GM18498 (cell line): ENCODE measurements around the gene MRPL53.
A peak's percentile ranks its signal among the peaks of the same experiment; 100 is the strongest.
"Not testable (repeated sequence)": the region's sequence is repeated elsewhere in the genome, so short reads cannot be mapped to it uniquely, and the experiment has no call there.

ENCODE experiments used
- ATAC-seq: cut with Tn5 transposase; IDR thresholded peaks from one replicate; pipeline ENCODE4 v1.9.1; 2021; ENCODE audit warnings: mild to moderate bottlenecking, moderate library complexity; ENCODE audit not compliant: unreplicated experiment

The MRPL53 gene

DNA sequence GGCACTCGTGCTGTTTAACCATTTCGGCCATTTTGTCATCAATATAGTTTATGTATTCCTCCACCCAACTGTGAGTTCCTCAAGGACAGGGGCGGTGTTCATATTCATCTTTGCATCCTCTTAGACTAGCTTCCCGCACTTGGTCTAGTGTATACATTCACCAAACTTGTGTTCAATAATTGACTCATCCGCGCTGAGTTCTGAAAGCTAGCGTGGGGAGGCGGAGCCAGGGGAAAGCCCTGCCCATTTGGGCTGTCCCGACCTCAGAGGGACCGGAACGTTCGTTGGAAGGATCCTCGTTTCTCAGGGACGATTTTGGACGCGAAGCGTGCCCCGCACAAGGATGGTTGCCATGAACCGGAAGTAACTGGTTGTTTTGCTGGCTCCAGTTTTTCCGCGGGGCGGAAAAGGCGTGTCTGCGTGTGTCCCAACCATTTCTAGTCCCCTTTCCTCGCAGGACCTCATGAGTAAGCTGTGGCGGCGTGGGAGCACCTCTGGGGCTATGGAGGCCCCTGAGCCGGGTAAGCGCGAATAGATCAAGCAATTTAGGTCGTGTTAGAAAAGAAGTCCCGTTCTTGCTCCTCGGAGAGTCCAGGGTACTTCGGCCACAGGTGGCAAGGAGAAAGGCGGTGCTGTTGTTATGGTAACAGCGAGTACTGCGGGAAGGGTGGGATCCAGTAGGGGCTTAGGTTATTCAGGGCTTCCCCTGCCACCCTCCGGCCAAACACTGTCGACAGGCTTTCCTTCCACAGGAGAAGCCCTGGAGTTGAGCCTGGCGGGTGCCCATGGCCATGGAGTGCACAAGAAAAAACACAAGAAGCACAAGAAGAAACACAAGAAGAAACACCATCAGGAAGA is 17.6 kb downstream of the MRPL53 start, which contains the start of gene INO80B:
Gene INO80B, plus strand, starts transcription at position 434 of the 858 bp plus-strand sequence. Its CDS starts 30 bp downstream, at position 464.
- ATAC-seq = peak; percentile 43

DNA sequence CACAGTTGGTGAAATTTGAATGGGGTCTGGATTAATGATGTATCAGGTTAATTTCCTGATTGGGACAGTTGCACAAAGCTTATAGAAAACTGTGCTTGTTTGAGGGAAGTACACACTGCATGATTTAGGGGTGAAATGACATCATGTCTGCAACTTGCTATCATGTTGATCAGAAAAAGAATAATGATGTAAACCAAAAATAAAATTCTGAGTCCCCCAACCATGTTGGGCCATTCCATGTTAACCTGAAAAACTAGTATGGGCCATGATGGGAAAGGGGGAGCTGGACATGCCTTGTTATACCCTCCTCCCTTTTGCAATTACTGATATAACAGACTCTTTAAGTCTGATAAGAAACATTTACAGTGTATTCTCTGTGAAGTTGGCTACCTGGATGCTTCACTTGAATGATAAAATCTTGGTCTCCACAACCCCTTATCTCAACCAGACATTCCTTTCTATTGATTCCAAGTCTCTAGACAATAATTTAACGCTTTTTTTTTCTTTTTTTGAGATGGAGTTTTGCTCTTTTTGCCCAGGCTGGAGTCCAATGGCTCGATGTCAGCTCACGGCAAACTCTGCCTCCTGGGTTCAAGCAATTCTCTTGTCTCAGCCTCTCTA is 21.8 kb downstream of the MRPL53 start:
- no peak for ATAC-seq

DNA sequence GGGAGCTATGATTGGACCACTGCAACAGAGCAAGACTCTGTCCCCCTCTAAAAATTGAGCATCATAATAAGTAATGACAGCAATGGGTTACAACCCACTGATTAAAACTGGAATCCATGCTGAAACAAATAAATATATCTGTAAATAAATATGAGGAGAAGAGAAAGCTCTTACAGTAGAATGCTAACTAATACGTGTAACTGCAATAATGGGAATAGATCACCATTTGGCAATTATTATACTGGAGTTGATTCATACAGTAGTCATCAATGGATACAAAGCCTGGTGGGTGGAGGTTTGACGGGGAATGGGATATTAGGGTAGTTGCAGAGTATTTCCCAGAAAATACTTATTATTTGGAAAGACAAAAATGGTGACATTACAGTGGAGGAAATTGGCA is 23.7 kb downstream of the MRPL53 start:
- no peak for ATAC-seq

DNA sequence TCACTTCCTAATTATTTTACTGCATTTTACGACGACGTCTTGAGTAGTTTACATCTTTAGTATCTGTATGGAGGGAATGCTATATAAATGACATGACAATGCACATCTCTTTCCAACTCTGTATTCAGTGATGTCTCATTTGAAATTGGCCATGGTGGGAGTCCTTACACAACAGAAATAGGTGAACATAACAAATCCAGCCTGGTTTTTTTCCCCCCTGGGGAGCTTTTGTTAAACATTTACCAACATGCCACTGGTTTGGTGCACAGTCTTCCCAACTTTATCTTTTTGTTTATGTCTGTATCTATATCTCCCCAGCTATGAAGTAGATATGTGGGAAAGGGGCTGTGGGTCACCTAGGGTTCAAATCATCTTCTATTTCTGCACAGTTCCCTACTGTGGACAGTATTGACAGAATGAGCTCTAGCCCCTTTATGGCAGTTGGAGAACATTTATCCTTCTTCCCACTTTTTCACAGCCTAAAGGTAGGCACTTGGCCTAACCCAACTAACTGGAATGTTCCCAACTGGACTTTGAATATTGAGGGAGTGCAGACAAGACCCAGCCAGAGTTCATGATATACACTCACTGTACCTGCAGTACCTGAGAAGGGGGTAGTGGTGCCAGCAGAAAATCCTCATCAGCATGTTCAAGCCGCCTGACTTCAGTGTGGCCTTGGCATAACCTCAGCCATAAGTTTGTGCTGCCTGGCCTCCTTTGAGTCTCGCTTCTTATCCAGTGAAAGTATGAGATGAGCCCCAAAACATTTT is 25.1 kb downstream of the MRPL53 start:
- no peak for ATAC-seq

DNA sequence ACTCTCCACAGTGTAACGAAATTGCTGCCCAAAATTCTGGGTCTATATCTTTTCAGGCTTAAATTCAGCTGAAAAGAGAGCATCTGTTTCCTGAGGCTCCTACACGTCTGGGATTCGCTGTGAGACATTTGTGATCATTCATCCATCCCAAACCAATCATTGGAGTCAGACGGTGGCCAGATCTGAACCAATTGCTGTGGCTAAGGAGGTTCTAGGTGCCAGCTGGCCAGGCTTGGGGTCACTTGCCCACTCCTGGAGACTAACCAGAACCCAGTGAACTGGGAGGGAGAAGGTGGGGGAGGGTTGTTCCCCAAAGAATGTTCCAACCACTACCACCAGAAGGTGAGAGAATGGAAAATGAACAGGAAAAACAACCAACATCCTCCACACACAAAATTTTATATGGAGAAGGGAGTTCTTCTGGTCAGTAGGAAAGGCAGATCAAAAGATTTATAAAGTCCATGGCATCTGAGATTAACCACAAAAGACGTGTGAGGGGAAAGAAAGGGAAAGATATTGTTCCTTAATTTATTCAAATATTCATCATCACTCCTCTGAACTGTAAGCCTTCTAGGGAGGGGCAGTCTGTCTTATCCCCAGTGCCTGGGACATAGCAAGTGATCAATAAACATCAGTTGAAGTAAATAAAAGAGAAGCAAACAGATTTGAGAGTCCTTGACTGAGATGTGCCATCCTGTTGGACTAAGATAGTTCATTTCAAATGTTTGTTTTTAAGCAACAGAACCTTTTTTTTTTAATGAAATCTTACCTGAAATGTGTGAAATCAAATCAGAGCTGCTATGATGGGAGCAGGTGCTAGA is 27.8 kb downstream of the MRPL53 start:
- no peak for ATAC-seq

DNA sequence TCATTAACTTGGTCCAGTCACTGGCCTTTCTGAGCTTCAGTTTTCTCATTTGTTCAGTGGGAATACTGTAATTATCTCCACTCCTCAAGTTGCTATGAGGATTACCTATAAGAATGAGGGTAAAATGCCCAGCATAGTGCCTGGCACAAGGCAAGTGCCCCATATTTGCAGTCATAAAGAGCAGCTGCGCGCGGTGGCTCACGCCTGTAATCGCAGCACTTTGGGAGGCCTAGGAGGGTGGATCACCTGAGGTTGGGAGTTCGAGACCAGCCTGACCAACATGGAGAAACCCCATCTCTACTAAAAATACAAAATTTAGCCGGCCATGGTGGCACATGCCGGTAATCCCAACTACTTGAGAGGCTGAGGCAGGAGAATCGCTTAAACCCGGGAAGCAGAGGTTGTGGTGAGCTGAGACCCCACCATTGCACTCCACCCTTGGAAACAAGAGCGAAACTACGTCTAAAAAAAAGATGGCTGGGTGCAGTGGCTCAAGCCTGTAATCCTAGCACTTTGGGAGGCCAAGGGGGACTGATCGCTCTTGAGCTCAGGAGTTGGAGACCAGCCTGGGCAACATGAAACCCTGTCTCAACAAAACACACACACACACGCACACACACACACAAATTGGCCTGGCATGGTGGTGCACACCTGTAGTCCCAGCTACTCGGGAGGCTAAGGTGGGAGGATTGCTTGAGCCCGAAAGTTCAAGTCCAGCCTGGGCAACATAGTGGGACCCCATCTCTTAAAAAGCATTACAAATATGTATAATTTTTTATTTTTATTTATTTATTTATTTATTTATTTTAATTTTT is 29.8 kb downstream of the MRPL53 start:
- not testable (repeated sequence) for ATAC-seq

DNA sequence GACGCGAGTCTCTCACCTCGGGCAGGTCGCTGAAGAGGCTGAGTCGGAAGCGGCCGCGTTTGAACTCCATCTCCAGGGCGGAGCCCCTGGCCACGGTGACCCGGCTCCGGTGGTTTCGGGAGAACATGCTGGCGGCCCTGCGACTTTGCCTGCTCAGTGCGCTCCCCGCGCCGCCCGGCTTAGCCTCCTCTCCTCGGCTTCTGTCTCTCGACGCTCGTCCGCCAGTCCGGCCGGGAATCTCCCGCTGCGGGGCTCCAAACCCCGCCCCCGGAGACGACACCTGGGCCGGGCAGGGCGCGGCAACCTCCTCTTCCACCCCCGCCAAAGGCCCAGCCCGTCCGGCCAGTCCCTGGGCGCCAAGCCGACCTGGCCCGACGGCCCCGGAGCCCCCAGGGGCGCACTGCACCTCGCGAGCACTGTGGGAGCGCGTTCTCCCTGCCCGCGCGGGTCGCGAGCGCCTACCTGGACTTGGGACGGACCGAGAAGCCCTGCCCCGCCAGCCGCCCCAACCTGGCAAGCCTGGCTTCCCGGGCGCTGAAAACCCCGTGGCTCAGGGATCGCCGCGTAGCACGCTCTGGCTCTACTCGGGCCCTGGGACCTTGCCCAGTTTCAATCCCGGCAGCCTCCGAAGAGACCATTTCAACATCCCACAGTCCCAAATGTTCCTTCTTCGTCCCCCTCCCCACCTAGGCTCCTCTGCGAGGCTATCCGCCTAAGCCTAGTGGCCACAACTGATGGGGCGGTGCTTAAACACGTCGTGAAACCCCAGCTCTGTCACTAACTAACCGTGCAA is 30.6 kb downstream of the MRPL53 start, which contains the start of gene RTKN:
Gene RTKN, minus strand, starts transcription at position 248 of the 793 bp plus-strand sequence. Its CDS starts 121 bp downstream, at position 127.
- ATAC-seq = no peak

DNA sequence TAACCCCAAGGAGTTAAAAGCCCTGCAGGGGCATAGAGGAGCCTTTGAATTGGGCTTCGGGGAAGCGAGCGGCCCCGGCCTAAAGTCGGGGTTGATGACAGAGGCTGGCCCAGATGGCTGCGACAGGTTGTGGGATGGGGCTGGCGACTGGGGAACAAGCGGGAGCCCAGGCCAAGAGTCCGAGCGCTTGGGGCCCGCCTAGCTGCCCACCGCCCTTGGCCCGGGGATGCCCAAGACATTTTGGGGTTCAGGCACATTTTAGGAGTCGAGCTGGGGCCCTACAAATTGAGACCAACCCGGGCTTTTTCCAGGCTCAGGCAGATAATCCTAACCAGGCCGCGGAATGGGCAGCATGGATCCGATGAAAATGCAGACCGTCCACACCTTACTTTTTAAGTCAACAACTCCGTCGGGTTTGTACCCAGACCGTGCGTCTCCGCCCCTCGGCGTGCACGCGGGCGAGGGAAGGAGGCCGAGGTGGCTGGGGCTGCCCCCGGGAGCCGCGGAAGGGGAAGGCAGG is 31.2 kb downstream of the MRPL53 start:
- ATAC-seq = no peak

DNA sequence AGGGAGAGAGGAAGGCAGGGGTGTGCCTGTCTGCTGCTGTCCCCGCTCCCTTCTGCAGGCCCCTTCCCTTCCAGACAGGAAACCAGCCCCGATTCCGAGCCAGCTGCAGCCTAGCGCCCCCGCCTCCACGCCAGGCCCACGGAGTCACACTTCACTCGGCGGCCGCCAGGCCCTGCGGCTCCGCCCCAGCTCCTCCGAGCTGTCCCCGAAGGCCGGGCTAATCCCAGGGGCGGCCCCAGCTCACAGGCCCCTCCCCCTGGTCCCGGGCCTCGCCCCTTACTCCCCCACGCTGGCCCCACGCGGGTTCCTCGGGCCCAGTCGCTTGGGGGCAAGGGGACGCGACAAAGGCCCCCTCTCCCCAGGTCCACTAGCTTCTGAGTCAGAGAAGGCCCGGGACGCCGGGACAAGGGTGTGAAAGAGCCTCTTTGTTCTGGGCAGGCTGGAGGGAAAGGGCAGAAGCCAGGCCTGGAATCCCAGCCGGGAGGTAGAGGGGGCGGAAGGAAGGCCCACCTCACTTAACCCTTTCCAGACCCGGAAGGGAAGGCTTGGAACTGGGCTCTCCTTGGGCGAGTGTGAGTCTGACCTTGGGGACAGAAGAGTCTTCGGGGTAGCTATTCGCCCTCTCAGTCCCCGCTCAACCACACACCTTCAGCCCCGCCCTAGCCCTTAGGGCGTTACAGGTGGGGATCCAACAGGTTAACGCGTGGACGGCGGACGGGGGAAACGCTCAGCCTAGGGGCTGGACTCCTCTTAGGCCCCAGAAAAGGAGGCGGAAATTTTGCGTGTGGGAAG is 31.9 kb downstream of the MRPL53 start:
- peak; percentile 96 for ATAC-seq

DNA sequence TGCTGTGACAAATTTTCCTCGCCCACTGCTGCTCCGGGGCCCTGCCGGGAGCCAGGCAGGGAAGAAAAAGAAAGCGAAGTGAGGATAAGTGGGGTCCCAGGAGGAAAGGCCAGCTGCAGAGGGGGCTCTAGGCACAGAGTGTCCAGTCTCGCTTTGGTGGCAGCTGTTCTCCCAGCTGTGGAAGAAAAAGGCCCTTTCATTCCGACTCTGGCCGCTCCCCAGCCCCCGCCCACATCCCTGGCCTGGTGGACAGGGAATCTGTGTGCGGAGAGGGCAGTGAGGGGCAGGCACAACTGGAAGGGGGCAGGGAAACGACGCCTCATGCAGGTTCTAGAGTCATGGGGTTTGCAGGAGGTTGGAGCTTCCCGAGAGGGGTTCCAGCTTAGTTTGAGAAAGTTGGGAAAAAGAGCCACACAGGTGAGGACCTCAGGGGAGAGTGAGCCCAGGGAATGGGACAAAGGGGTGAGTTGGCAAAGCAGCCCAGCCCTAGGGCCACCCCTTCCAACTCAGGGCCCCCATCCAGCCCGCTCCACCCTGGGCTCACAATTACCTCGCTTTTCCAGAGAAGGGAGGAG is 32.6 kb downstream of the MRPL53 start:
- no peak for ATAC-seq

DNA sequence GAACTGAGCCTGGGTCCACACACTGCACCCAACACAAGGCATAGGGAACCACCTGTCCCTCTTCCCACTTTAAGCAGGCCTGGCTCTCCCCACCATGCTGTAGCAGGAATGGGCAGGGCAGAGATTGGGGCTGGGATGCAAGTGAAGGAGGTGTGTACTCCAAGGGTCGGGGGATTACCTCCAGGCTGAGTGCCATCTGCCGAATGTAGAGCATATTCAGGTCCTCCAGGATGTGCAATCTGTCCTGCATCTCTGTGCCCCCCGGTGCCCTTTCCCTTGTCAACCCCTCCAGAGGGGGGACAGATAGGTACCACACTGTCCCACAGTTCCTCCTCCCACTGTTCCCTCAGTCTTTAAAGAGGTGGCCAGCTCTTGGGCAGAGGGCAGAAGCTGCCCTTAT is 33.1 kb downstream of the MRPL53 start:
- no peak for ATAC-seq

DNA sequence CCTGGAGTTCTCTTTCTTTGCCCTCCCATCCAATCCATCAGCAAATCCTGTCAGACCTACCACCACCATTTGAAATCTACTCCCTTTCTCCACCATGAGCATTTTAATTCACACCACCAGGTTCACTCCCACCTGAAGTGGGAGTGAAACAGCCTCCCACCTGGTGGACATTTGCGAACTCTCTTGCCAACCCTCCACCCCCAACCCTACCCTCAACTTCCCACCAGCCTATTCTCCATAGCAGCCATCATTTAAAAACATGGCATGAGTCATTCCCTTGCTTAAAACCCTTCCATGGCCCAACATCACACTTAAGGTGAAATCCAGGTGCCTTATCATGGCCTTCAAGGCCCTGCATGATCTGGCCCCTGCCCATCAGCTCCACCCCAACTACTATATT is 34.2 kb downstream of the MRPL53 start:
- no peak for ATAC-seq

DNA sequence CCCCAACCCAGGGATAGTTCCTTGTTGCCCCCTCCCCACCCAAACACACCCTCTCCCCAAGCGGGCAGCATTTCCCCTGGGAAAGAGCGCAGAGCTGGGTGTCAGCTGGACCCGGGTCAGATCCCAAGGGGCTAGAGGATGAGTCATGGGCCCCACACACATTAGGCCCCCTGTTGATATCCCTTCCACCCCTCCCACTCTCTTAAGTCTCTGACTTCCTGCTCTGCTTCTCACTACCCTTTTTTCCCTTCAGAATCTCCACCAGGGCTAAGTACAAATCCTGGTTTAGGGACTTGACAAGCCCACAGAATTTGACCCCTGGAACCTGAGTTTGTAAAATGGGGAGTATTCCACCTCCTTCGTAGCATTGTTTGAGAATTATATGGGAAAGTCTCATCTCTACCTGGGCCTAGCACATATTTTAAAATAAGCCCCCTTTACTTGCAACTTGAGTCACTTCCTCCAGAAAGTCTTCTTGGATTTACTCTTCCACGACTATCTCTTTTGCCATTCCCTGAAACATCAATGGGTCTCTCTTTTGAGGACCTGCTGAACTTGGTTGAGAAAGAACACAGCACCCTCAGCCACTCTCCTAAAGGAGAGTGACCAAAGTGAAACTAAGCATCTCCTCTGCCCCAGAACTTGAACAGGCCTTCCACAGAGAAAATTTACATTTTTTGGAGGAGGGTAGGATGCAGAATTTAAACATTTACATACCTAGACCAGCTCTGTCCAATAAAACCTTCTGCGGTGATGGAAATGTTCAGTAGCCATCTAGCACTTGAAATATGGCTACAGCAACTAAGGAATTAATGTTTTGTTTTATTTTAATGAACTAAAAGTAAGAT is 35.4 kb downstream of the MRPL53 start:
- ATAC-seq = no peak

DNA sequence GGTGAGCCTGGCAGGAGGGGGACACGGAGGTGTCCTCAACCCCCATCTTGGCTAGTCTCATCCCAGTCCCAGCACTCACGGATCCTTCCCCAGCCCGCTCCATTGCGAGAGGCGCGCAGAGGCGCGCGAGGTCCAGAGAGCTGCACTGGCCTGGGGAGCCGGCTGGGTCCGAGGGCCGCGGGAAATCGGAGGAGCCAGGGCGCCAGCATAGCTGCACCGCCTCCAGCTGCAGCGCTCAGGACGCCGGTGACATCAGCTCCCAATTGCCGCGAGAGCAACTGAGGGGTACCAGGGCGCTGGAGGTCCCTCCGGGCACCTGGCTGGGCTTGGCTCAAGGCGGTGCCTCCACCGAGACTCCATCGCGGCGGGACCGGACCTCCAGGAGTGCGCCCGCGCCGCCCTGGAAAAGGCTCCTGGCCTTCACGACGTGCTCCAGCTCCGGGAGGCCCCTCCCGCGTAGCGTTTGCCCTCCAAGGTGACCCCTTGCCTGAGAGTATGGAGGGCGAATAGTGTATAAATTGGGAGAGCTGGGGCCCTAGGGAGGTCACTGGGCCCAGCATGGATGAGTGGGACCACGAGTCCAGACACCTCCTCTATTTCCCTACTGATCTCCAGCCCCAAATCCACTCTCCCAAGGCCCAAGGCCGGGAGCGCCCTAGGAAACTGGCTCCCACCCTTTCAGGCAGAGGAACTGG is 36.2 kb downstream of the MRPL53 start:
- no peak for ATAC-seq

DNA sequence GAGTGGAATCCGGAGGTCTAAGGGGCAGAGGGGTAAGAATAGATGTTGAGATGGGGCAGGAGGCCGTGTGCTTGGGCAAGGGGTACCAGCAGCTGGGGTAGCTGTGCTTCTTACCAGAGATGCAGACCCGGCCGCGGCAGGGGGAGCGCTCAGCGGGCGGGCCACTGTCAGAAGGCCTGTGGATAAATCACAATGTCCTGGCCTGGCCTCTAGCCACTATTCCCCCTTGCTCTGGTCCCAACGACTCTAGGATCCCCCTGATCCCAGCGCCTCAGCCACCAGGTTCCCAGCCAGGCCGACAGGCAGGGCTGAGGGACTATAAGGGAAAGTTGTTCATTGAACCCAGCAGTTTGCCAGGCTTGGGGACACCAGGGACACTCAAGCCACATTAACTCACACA is 42.0 kb downstream of the MRPL53 start:
- no peak for ATAC-seq
